GM20000 (cell line): Measurements from ENCODE around the gene DHX36.

Source experiments
- DNase-seq: peaks from one replicate; pipeline ENCODE4 v3.0.0; 2012; ENCODE audit warnings: low spot score
- CTCF ChIP-seq: IDR thresholded peaks from 2 replicates; pipeline ENCODE4 v1.5.1; 2012; ENCODE audit warnings: mild to moderate bottlenecking, control low read depth; ENCODE audit errors: extremely low read depth, missing control alignments

Gene DHX36

GRCh38 chr3:154338570-154338969, 14.3 kb upstream of the DHX36 start:
- no peak for DNase-seq
- TF ChIP-seq CTCF: no peak

DNA sequence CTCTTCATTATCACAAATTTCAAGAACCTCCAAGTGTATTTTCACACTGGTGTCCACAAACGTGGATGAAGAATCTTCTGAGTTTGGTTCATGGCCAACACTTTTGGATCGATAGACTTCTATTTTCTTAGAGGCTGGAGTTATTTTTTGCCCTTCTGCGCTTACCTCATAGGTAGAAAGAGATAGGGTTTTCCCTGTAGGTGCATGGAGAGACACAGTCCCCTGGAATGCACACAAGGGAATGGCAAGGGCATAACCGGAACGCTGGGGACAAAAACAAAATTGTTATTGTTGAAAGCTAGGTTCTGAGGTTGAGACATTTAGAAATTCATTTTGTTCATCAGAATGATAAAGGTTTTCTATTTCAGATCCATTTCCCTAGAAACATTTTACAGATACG, 13.7 kb upstream of the DHX36 start:
- no peak for DNase-seq
- TF ChIP-seq CTCF: no peak

DNA sequence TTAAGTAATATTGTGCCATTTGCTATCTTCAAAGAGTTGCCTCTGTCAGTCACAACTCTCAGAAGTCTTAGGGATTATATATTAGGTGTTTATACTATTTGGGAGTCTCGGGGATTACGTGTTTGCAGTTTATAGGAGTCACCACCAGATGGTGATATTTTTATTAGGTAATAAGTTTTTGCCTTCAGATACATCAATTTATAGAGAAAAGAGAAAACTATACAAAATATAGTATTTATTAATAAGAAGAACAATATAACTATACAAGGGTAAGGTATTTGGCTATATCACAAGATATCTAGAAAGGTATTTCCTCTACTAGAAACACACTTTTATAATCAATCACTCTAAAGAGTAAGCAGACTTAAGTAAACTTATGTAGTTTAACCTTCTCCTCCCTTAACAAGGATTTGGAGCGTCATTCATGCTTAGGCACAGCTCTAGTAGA, 10.7 kb upstream of the DHX36 start:
- no peak for TF ChIP-seq CTCF
- peak; percentile 21 for DNase-seq

DNA sequence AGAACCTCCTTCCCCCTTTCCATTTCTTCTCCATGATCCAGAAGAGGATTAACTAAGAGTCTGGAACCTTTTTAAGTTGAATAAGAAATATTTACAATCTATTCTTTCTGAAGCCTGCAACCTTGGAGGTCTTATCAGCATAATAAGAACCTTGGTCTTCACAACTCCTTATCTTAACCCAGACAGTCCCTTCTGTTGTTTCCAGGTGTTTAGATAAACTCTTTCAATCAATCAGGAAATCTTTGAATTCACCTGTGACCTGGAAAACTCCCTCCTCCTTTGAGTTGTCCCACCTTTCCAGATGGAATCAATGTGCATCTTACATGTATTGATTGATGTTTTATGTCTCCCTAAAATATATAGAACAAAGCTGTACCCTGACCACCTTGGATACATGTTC, 3.6 kb upstream of the DHX36 start:
- TF ChIP-seq CTCF: no peak
- DNase-seq: no peak

DNA sequence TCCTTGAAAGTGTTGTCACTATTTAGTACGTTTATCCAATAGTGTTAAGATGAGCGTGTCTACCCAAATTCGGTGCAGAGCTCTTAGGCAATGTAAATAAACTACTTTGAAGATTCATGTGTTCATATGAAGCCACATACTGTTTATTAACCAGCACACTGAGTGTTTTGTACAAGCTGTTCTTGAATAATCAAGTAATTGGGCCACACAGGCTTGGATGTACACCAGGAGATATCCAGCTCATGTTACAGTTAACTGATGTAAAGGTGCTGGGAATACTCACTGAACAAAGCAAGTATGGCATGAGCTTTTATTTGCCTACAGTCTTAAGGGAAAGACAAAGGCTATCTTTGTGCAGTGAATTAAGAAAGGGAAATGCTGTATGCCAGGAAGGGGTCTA, 632 bp upstream of the DHX36 start:
- DNase-seq: no peak
- TF ChIP-seq CTCF: no peak

GRCh38 chr3:154316974-154317767, 7.1 kb downstream of the DHX36 start:
- DNase-seq: no peak
- no peak for TF ChIP-seq CTCF

DNA sequence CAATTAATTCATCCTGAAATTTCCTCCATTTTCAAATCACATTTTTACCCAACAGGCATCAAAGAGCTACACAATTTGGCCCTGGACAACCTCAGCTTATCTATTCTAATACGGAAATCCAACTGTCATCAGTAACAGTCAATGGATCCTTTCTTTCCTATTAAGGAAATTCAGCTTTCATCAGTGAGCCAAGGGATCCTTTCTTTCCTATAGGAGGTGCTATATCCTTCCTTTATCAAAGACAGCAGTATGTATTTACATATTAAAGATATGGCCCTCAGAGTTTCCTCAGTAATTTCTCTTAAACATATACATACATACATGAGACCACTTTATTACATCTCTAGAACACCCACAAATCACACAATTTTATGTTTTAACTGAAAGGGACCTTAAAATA, 10.1 kb downstream of the DHX36 start:
- TF ChIP-seq CTCF: no peak
- no peak for DNase-seq
